Body of pancreas (tissue), 4 donors: ENCODE results near the gene GSS.

ENCODE experiments used
- CTCF ChIP-seq, 7 experiments: fragments of 450-650 bp in 4 of 7; fragments of 200-600 bp in 3 of 7; sonication (generic) in 3 of 7; IDR thresholded peaks; one replicate each; pipeline ENCODE4 v1.5.1; 2016 to 2019; ENCODE audit warnings: antibody characterized with exemption in 7 of 7
- POLR2A ChIP-seq, 3 donors: fragments of 450-650 bp; IDR thresholded peaks; one replicate each; pipeline ENCODE4 v1.6.1; 2016; ENCODE audit warnings: antibody characterized with exemption in 3 of 3, mild to moderate bottlenecking in 2 of 3

DNA sequence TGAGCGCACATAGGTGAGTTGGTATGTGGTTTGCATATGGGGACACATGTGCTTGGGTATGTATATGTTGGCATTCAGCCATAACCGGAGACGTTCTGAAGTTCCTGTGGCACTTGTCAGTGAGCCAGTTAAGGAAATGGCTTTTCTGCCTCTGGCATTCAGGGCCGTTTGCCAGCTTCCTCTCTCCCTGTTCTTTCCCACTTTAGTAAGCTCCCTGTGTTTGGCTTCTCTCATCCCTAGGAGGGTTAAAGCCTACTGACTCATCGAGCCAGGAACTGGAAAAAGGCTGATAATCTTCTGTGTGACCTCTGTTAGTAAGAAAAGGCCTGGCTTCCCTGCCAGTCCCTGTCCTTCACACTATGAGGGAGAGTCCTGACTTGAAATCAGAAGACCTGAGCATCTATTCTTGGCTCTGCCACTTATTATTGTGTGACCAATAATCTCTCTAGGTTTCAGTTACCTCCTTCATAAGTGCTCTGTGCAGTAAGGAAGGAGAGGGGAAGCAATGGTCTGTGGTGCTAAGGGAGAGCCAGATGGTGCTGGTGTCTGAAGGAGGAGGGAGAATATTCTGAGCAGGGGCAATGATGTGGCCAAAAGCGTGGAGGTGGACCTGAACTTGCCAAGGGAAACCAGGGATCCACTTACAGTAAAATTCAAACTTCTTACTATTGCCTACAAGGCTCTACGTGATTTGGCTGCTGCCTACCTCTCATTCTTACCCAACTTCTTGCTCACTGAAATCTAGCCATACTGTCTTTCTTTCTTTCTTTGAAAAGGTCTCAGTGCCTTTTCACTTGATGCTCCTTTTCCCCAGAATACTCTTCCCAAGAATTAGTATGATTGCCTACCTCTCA is 47.8 kb downstream of the GSS start:
- no peak for TF ChIP-seq POLR2A (IDR thresholded peaks at IDR 0.05)
- no peak for TF ChIP-seq CTCF (IDR thresholded peaks at IDR 0.05)
